ENCODE measurements around the gene ACAN.

The ACAN gene

GRCh38 chr15:88858934-88859333 lies 55.7 kb downstream of the ACAN start:
- Histone ChIP-seq H3K4me2 (ENCODE audit: insufficient read depth, low read length, poor library complexity, severe bottlenecking) (no peak overlapping the region), H3K4ac (ENCODE audit: low read length) (no peak overlapping the region), H3K36me3 (replicated peaks in 1 of 2; ENCODE audit: control insufficient read depth in 2 of 2, insufficient read depth in 2 of 2, low read length in 2 of 2) (no peaks in the 10 kb centered on the region), H3K4me1 (ENCODE audit: control insufficient read depth in 2 of 2, insufficient read depth in 1 of 2, low read depth in 1 of 2, low read length in 2 of 2) (no peaks in the 10 kb centered on the region), H3K79me1 (ENCODE audit: low read depth, low read length) (no peaks in the 10 kb centered on the region), H3K18ac (ENCODE audit: low read length) (peak overlapping the region; percentile 13), H4K91ac (ENCODE audit: low read depth, low read length, poor library complexity) (no peak overlapping the region), H2BK5ac (ENCODE audit: low read length) (no peak overlapping the region), H3K27me3 (ENCODE audit: control insufficient read depth in 3 of 3, insufficient read depth in 3 of 3, low read depth in 1 of 3, low read length in 3 of 3) (no peaks in the 10 kb centered on the region), H3K4me3 (ENCODE audit: low read length in 2 of 2) (no peak overlapping the region), H2BK120ac (ENCODE audit: low read depth, low read length) (no peak overlapping the region), H2AK5ac (ENCODE audit: low read depth, low read length) (peak overlapping the region; percentile 31), H4K8ac (ENCODE audit: low read depth, low read length) (no peak overlapping the region), H2BK12ac (ENCODE audit: low read length) (no peak overlapping the region), H3K14ac (ENCODE audit: low read length) (no peak overlapping the region), H3K27ac (replicated peaks; ENCODE audit: low read length) (no peak overlapping the region), H2AFZ (ENCODE audit: low read length) (no peak overlapping the region), H3K9me3 (replicated peaks in 1 of 2; ENCODE audit: control insufficient read depth in 2 of 2, insufficient read depth in 1 of 2, low read depth in 1 of 2, low read length in 2 of 2) (peaks cover 3 to 7% of the 10 kb centered on the region in 2 donors), H3K9ac (ENCODE audit: low read depth, low read length, poor library complexity) (no peak overlapping the region), H2BK15ac (ENCODE audit: low read length) (no peak overlapping the region), H3K23ac (ENCODE audit: low read depth, low read length, poor library complexity) (no peak overlapping the region)
- WGBS, 2 donors (ENCODE audit: extremely low coverage in 2 of 2, insufficient read length in 2 of 2, insufficient replicate concordance in 1 of 2), result no CpG with 5 or more reads among the region's 11 CpGs
- no peak for DNase-seq (ENCODE audit: low spot score)

GRCh38 chr15:88859550-88859949 lies 56.3 kb downstream of the ACAN start:
- Histone ChIP-seq H3K14ac (ENCODE audit: low read length) (no peak overlapping the region), H2AFZ (ENCODE audit: low read length) (no peak overlapping the region), H3K27me3 (ENCODE audit: control insufficient read depth in 3 of 3, insufficient read depth in 3 of 3, low read depth in 1 of 3, low read length in 3 of 3) (no peaks in the 10 kb centered on the region), H3K18ac (ENCODE audit: low read length) (no peak overlapping the region), H2BK5ac (ENCODE audit: low read length) (no peak overlapping the region), H3K27ac (replicated peaks; ENCODE audit: low read length) (no peak overlapping the region), H3K4me2 (ENCODE audit: insufficient read depth, low read length, poor library complexity, severe bottlenecking) (no peak overlapping the region), H3K4me1 (ENCODE audit: control insufficient read depth in 2 of 2, insufficient read depth in 1 of 2, low read depth in 1 of 2, low read length in 2 of 2) (no peaks in the 10 kb centered on the region), H4K91ac (ENCODE audit: low read depth, low read length, poor library complexity) (no peak overlapping the region), H2BK15ac (ENCODE audit: low read length) (no peak overlapping the region), H4K8ac (ENCODE audit: low read depth, low read length) (no peak overlapping the region), H3K36me3 (replicated peaks in 1 of 2; ENCODE audit: control insufficient read depth in 2 of 2, insufficient read depth in 2 of 2, low read length in 2 of 2) (no peaks in the 10 kb centered on the region), H3K9ac (ENCODE audit: low read depth, low read length, poor library complexity) (no peak overlapping the region), H2AK5ac (ENCODE audit: low read depth, low read length) (no peak overlapping the region), H2BK120ac (ENCODE audit: low read depth, low read length) (no peak overlapping the region), H3K4ac (ENCODE audit: low read length) (no peak overlapping the region), H2BK12ac (ENCODE audit: low read length) (no peak overlapping the region), H3K9me3 (replicated peaks in 1 of 2; ENCODE audit: control insufficient read depth in 2 of 2, insufficient read depth in 1 of 2, low read depth in 1 of 2, low read length in 2 of 2) (peaks cover 3 to 5% of the 10 kb centered on the region in 2 donors), H3K4me3 (ENCODE audit: low read length in 2 of 2) (no peak overlapping the region), H3K79me1 (ENCODE audit: low read depth, low read length) (no peaks in the 10 kb centered on the region), H3K23ac (ENCODE audit: low read depth, low read length, poor library complexity) (no peak overlapping the region)
- WGBS, 2 donors (ENCODE audit: extremely low coverage in 2 of 2, insufficient read length in 2 of 2, insufficient replicate concordance in 1 of 2), result no CpG with 5 or more reads among the region's 7 CpGs
- no peak for DNase-seq (ENCODE audit: low spot score)

GRCh38 chr15:88860212-88860611 lies 57.0 kb downstream of the ACAN start:
- no peaks in the 10 kb centered on the region for H3K36me3 ChIP-seq (replicated peaks in 1 of 2; ENCODE audit: control insufficient read depth in 2 of 2, insufficient read depth in 2 of 2, low read length in 2 of 2)
- H3K4ac ChIP-seq (ENCODE audit: low read length), result no peak overlapping the region
- no peak overlapping the region for H4K8ac ChIP-seq (ENCODE audit: low read depth, low read length)
- WGBS, 2 donors (ENCODE audit: extremely low coverage in 2 of 2, insufficient read length in 2 of 2, insufficient replicate concordance in 1 of 2), result no CpG with 5 or more reads among the region's 7 CpGs
- no peak overlapping the region for H2BK12ac ChIP-seq (ENCODE audit: low read length)
- H3K27ac ChIP-seq (replicated peaks; ENCODE audit: low read length), result no peak overlapping the region
- no peak overlapping the region for H2AFZ ChIP-seq (ENCODE audit: low read length)
- no peak overlapping the region for H2BK5ac ChIP-seq (ENCODE audit: low read length)
- H2BK120ac ChIP-seq (ENCODE audit: low read depth, low read length), result no peak overlapping the region
- H3K9me3 ChIP-seq (replicated peaks in 1 of 2; ENCODE audit: control insufficient read depth in 2 of 2, insufficient read depth in 1 of 2, low read depth in 1 of 2, low read length in 2 of 2), result peaks cover under 1 to 3% of the 10 kb centered on the region in 2 donors
- no peak overlapping the region for H2BK15ac ChIP-seq (ENCODE audit: low read length)
- no peaks in the 10 kb centered on the region for H3K27me3 ChIP-seq (ENCODE audit: control insufficient read depth in 3 of 3, insufficient read depth in 3 of 3, low read depth in 1 of 3, low read length in 3 of 3)
- no peak overlapping the region for H3K4me2 ChIP-seq (ENCODE audit: insufficient read depth, low read length, poor library complexity, severe bottlenecking)
- no peak overlapping the region for H3K23ac ChIP-seq (ENCODE audit: low read depth, low read length, poor library complexity)
- H2AK5ac ChIP-seq (ENCODE audit: low read depth, low read length), result no peak overlapping the region
- no peak overlapping the region for H4K91ac ChIP-seq (ENCODE audit: low read depth, low read length, poor library complexity)
- H3K4me3 ChIP-seq (ENCODE audit: low read length in 2 of 2), result no peak overlapping the region
- no peaks in the 10 kb centered on the region for H3K4me1 ChIP-seq (ENCODE audit: control insufficient read depth in 2 of 2, insufficient read depth in 1 of 2, low read depth in 1 of 2, low read length in 2 of 2)
- no peak overlapping the region for H3K9ac ChIP-seq (ENCODE audit: low read depth, low read length, poor library complexity)
- no peaks in the 10 kb centered on the region for H3K79me1 ChIP-seq (ENCODE audit: low read depth, low read length)
- DNase-seq (ENCODE audit: low spot score), result no peak
- H3K18ac ChIP-seq (ENCODE audit: low read length), result no peak overlapping the region
- H3K14ac ChIP-seq (ENCODE audit: low read length), result no peak overlapping the region

- Histone ChIP-seq H2AFZ (ENCODE audit: low read length) (no peak overlapping the region), H3K27me3 (ENCODE audit: control insufficient read depth in 3 of 3, insufficient read depth in 3 of 3, low read depth in 1 of 3, low read length in 3 of 3) (peaks cover 0 to 5% (median 0%) of the 10 kb centered on the region in 3 experiments), H4K91ac (ENCODE audit: low read depth, low read length, poor library complexity) (no peak overlapping the region), H3K36me3 (replicated peaks in 1 of 2; ENCODE audit: control insufficient read depth in 2 of 2, insufficient read depth in 2 of 2, low read length in 2 of 2) (no peaks in the 10 kb centered on the region), H3K4me2 (ENCODE audit: insufficient read depth, low read length, poor library complexity, severe bottlenecking) (no peak overlapping the region), H3K9ac (ENCODE audit: low read depth, low read length, poor library complexity) (no peak overlapping the region), H3K18ac (ENCODE audit: low read length) (no peak overlapping the region), H2BK12ac (ENCODE audit: low read length) (no peak overlapping the region), H3K4me1 (ENCODE audit: control insufficient read depth in 2 of 2, insufficient read depth in 1 of 2, low read depth in 1 of 2, low read length in 2 of 2) (no peaks in the 10 kb centered on the region), H3K14ac (ENCODE audit: low read length) (no peak overlapping the region), H3K4me3 (ENCODE audit: low read length in 2 of 2) (no peak overlapping the region), H2BK5ac (ENCODE audit: low read length) (no peak overlapping the region), H3K9me3 (replicated peaks in 1 of 2; ENCODE audit: control insufficient read depth in 2 of 2, insufficient read depth in 1 of 2, low read depth in 1 of 2, low read length in 2 of 2) (no peaks in the 10 kb centered on the region), H2BK15ac (ENCODE audit: low read length) (no peak overlapping the region), H3K79me1 (ENCODE audit: low read depth, low read length) (no peaks in the 10 kb centered on the region), H3K4ac (ENCODE audit: low read length) (no peak overlapping the region), H2AK5ac (ENCODE audit: low read depth, low read length) (no peak overlapping the region), H3K23ac (ENCODE audit: low read depth, low read length, poor library complexity) (no peak overlapping the region), H3K27ac (replicated peaks; ENCODE audit: low read length) (no peak overlapping the region), H2BK120ac (ENCODE audit: low read depth, low read length) (no peak overlapping the region), H4K8ac (ENCODE audit: low read depth, low read length) (no peak overlapping the region)
- DNase-seq (ENCODE audit: low spot score), result no peak
- WGBS, 2 donors (ENCODE audit: extremely low coverage in 2 of 2, insufficient read length in 2 of 2, insufficient replicate concordance in 1 of 2), result no CpG with 5 or more reads among the region's 1 CpG
Measured at GRCh38 chr15:88863412-88863811, 60.2 kb downstream of the ACAN start.

All from neuronal stem cell (in vitro differentiated cells).